ENCODE data around the gene PARL.

- TF ChIP-seq POLR2A (IDR thresholded peaks at IDR 0.05) (no peak), CTCF (IDR thresholded peaks at IDR 0.05) (no peak)
Measured at GRCh38 chr3:183896184-183896583, 11.5 kb upstream of the PARL start.

Data from uterus (tissue), 2 donors.